Fibroblast of peridontal ligament (primary cell): ENCODE data around the gene GSTM4.

Experiments used
- DNase-seq: peaks from one replicate; pipeline ENCODE4 v3.0.0-alpha.2; 2010; ENCODE audit errors: extremely low read depth

The GSTM4 gene

DNA sequence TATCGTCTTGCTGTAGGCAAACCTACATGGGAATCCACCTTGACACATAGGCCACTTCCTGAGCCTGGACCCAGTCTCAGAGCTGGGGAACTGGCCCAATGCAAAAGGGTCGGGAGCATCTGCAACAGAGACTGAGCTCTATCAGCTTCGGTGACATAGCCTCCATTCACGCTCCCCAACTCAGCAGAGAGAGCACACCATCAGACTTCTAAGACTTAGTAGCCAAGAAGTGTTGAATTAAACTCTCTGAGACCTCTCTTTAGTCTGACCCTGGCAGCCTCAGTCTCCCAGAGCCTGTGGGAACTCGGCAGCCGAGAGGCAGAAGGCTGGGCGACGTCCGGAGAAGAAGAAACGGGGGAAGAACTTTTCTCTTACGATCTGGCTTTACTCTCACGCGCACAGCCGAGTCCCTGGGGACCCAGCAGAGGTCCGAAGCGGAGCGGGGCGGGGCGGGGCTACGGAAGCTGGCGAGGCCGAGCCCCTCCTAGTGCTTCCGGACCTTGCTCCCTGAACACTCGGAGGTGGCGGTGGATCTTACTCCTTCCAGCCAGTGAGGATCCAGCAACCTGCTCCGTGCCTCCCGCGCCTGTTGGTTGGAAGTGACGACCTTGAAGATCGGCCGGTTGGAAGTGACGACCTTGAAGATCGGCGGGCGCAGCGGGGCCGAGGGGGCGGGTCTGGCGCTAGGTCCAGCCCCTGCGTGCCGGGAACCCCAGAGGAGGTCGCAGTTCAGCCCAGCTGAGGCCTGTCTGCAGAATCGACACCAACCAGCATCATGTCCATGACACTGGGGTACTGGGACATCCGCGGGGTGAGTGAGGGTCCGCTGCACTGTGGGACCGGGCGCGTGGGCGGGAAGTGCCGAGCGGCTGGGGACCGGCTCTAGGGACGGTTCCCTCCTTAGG lies at the start of gene GSTM4:
Gene GSTM4 (plus strand): TSS at position 485 of the 905 bp plus-strand sequence. CDS start 291 bp downstream, at position 776.
- peak; percentile 76 for DNase-seq

DNA sequence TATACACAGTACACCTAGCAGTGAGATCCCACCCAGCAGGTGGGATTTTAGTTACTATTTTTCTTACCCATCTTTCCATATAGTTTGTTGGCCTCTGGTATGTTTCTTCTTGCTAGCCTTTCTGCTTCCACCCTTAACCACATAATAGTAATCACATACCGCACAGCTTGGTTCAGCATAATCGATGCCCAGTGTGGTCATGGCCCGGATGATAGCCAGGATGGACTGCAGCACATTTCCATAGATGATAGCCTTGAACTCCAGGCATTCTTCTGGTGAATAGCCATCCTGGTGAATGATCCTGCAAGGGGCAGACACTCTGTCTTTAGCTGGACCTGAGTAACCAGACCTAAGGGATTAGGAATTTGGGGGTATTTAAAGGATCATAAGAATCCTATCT lies 46.0 kb upstream of the GSTM4 start:
- peak; percentile 6 for DNase-seq

- peak; percentile 11 for DNase-seq
Measured at GRCh38 chr1:109610609-109611307, 45.1 kb upstream of the GSTM4 start.

GRCh38 chr1:109611308-109611990 lies 44.5 kb upstream of the GSTM4 start:
- no peak for DNase-seq

GRCh38 chr1:109613361-109614147 lies 42.3 kb upstream of the GSTM4 start:
- DNase-seq: peak; percentile 25

GRCh38 chr1:109615879-109616278 lies 40.0 kb upstream of the GSTM4 start:
- DNase-seq: no peak

DNA sequence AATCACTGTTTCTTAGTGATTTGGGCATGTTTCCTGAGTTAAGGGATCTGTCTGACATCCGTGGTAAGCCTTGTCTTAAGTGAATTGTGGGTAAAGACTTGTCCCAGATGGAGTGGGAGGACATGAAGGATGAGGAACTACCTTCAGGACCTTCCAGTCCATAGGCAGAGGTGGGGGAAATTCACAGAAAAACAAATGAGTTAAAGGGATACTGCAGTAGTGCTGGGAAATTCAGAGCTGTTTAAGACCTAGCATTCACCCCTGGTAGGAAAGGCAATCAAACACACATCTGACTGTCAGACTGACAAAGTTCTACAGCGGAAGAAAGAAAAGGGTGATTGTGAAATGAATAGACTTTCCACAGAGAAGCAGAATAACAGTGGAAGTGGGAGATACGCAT lies 39.5 kb upstream of the GSTM4 start:
- no peak for DNase-seq

- peak; percentile 95 for DNase-seq
Measured at GRCh38 chr1:109617291-109617801, 38.6 kb upstream of the GSTM4 start.

GRCh38 chr1:109618661-109619575 lies 37.0 kb upstream of the GSTM4 start:
- DNase-seq: no peak

GRCh38 chr1:109619576-109620400 lies 36.1 kb upstream of the GSTM4 start, which contains the start of the genes AMPD2 and GNAT2:
Gene AMPD2, plus strand, starts transcription at chr1:109619837. Its CDS starts 1,339 bp downstream, at chr1:109621176.
Gene GNAT2, minus strand, starts transcription at chr1:109619616. Its CDS starts 6,746 bp downstream, at chr1:109612870.
- DNase-seq: peak; percentile 84

DNA sequence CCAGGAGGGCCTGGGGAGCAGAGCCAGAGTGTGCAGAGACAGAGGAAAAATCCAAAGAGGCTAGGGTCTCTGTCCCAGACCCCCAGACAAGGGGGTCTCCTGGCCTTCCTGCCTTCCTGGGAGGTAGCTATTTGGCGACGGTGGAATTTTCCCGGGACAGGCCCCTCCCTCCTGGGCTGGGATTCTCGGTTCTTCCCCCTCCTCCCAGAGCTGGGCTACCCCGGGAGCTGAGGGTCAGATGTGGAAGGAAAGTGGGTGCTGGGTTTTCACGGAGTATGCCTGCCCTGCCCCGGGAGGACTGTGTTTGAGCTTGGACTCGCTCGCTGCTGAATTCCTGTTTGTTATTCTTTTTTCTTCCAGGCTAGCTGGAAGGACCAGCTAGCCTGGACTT lies 35.5 kb upstream of the GSTM4 start:
- peak; percentile 58 for DNase-seq

DNA sequence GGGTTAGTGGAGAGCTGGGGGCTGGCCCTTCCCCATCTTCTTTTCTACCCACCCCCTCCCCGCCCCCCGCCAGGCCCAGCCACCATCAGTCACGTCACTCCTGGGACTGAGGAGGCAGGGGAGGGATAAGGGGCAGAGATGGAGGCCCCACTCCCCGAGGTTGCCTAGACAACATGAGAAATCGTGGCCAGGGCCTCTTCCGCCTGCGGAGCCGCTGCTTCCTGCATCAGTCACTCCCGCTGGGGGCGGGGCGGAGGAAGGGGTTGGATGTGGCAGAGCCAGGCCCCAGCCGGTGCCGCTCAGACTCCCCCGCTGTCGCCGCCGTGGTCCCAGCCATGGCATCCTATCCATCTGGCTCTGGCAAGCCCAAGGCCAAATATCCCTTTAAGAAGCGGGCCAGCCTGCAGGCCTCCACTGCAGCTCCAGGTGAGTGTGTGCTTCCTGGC lies 35.0 kb upstream of the GSTM4 start:
- peak; percentile 91 for DNase-seq

DNA sequence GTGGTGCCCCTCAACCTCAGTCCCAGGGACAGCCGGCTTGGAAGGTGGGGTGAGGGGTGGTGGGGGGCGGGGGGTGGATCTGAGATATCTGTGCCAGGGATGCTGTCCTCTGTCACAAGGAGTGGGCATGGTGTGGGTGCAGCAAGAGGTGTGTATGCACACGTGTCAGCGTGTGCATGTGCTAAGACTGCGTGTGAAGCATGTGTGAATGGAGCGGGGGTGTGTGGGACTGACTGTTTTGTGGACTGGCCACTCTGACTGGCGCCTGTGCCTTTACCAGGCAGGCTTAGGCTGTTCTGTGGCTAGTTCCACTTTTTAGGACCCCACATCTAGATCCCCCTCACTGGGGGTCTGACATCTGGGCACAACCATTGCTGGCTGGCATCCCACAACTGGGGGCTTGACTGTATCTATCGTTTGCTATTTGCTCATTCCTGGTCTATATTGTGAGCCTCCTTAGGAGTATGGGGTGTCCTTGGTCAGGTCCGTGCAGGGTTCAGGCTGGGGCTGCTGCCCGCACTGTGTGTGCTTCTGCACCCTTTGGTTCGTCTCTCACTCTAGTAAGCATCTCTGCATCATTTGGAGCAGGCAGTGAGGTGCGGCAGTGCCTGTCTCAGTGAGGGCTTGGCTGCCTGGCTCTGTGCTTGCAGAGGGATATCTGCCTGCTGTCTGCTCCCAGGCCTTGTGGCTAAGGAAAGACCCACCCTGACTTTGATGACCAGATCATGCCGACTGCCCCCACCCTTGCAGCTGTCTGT lies 34.3 kb upstream of the GSTM4 start:
- DNase-seq: no peak

DNA sequence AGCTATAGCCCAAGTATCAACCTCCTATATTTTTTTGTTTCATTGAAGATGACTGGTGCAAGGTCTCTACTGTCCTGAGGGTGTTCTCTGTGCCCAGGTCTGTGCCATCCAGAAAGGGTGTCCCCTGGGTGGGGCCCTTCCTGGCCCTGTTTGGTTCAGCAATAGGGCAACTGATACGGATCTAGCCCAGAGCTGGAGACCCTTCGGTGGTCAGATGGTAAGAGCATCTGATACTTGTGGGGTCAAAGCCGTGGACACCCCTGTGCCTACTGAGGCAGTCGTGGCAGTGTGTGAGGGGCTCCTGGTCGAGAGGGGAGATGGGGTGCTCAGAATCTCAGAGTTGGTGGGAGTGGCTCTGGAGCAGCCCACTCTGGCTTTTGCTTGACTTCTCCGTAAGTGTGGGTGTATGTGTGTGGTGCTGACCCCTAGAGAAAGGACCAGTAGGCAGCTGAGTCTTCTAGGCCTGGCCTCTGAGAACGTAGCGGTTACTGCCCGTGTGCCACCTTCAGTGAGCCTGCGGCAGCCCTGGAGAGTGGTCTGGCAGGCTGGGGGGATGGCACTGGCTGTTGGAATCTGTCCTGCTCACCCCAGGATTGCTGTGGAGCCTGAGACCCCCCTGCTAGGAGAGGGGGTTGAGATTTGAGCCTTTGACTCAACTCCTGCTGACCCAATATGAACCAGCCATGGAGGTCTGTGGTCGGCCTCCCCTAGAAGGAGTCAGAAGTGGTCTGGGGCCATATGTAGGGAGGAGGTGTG lies 33.6 kb upstream of the GSTM4 start:
- DNase-seq: no peak

DNA sequence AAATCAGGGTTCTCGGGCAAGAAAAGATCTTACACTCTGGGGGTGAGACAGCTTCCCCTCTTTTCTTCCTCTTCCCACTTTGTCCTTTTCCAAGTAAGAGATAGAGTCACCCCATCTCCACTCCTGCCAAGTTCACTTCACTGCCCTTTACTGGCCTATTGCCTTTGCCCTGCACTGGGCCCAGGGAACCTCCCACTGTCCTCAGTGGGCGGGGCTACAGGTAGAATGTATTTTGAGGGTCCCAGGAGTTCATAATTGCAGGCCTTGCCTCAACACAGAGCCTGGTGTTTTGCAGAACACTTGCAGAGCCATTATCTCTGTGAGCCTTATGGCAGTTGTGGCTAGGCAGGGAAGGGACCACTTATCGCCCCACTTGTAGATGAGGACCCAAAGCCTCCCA lies 33.0 kb upstream of the GSTM4 start:
- DNase-seq: no peak

- DNase-seq: no peak
Measured at GRCh38 chr1:109623601-109624161, 32.2 kb upstream of the GSTM4 start.
